Stimulated activated CD4-positive, alpha-beta T cell treated with anti-CD3 and anti-CD28 coated beads, TNF-alpha, amount 100 ng/mL, for 48 hours (primary cell): Measurements from ENCODE around the gene PYDC1.
A peak's percentile ranks its signal among the peaks of the same experiment; 100 is the strongest.
"Not testable (repeated sequence)": the region's sequence is repeated elsewhere in the genome, so short reads cannot be mapped to it uniquely, and the experiment has no call there.

Experiments used
- DNase-seq, 3 donors: peaks; one replicate each; pipeline ENCODE4 v3.0.0-alpha.2; 2020; ENCODE audit warnings: low read depth in 3 of 3

PYDC1 gene

GRCh38 chr16:31216422-31217135 is at the start of gene PYDC1:
Gene PYDC1 (minus strand): TSS chr16:31217135. CDS start chr16:31217028, 107 bp downstream.
- no peak for DNase-seq

- peak; percentile 55 to 74 (median 58) for DNase-seq
These were observed 48.7 kb upstream of the PYDC1 start for GRCh38 chr16:31265329-31266245.

- no peak for DNase-seq
These were observed 45.1 kb upstream of the PYDC1 start for GRCh38 chr16:31262084-31262483.

GRCh38 chr16:31260136-31260931 is 43.4 kb upstream of the PYDC1 start:
- DNase-seq, result no peak

GRCh38 chr16:31258366-31258765 is 41.4 kb upstream of the PYDC1 start:
- no peak for DNase-seq

- DNase-seq, result no peak
These were observed 39.5 kb upstream of the PYDC1 start for GRCh38 chr16:31256466-31256865.

- peak; percentile 32 to 39 (median 35) for DNase-seq
These were observed 36.7 kb upstream of the PYDC1 start for GRCh38 chr16:31253642-31254045.

GRCh38 chr16:31251435-31251834 is 34.5 kb upstream of the PYDC1 start:
- no peak for DNase-seq

- no peak for DNase-seq
These were observed 33.9 kb upstream of the PYDC1 start for GRCh38 chr16:31250782-31251384.

- DNase-seq, result no peak
These were observed 31.4 kb upstream of the PYDC1 start for GRCh38 chr16:31248344-31248743.

- DNase-seq, result no peak
These were observed 29.4 kb upstream of the PYDC1 start for GRCh38 chr16:31246296-31246695.

GRCh38 chr16:31245598-31245997 is 28.7 kb upstream of the PYDC1 start:
- not testable (repeated sequence) for DNase-seq

GRCh38 chr16:31243734-31244670 is 27.1 kb upstream of the PYDC1 start:
- no peak for DNase-seq

- no peak for DNase-seq
These were observed 25.3 kb upstream of the PYDC1 start for GRCh38 chr16:31242206-31242605.

- no peak for DNase-seq
These were observed 21.1 kb upstream of the PYDC1 start for GRCh38 chr16:31238041-31238440.

- DNase-seq, result no peak
These were observed 12.6 kb upstream of the PYDC1 start for GRCh38 chr16:31229501-31229900.

- DNase-seq, result no peak
These were observed 11.3 kb upstream of the PYDC1 start for GRCh38 chr16:31228206-31228605.

- no peak for DNase-seq
These were observed 8.3 kb upstream of the PYDC1 start for GRCh38 chr16:31225193-31225592.

- no peak for DNase-seq
These were observed 7.4 kb upstream of the PYDC1 start for GRCh38 chr16:31224092-31224955.

- DNase-seq, result no peak
These were observed 6.1 kb upstream of the PYDC1 start for GRCh38 chr16:31223044-31223443.
